Activated CD4-positive, alpha-beta T cell treated with anti-CD3 and anti-CD28 coated beads for 1 hour (primary cell): ENCODE results near the gene PACRG.

Experiments
- DNase-seq: peaks from one replicate; pipeline ENCODE4 v3.0.0-alpha.2; 2020

The PACRG gene

DNA sequence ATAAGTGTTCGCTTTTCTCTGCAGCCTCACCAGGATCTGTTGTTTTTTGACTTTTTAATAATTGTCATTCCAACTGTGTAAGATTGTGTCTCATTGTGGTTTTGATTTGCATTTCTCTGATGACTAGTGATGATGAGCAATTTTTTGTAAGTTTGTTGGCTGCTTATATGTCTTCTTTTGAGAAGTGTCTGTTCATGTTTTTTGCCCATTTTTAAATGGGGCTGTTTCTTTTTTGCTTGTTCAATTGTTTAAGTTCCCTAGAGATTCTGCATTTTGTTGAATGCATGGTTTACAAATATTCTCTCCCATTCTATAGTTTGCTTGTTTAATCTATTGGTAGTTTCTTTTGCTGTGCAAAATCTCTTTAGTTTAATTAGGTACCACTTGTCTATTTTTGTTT, 295.9 kb downstream of the PACRG start:
- DNase-seq, result no peak

DNA sequence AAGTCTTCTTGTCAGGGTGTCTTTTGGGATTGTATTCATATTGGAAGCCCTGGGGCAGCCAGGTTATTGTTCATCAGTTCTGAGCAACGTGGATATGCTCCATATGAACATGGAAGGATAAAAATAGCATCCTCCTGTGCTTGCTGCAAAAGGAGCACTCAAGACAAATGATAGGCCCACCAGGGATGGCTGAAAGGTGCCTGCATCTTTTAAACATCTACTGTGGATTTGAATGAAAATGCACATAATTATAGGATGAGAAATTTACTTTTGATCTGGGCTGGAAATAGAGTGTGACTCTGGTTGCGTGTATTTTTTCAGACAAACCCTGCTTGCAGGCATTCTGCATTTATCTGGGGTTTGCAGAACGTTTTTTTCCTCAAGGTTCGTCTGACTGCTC, 299.1 kb downstream of the PACRG start:
- DNase-seq, result no peak

DNA sequence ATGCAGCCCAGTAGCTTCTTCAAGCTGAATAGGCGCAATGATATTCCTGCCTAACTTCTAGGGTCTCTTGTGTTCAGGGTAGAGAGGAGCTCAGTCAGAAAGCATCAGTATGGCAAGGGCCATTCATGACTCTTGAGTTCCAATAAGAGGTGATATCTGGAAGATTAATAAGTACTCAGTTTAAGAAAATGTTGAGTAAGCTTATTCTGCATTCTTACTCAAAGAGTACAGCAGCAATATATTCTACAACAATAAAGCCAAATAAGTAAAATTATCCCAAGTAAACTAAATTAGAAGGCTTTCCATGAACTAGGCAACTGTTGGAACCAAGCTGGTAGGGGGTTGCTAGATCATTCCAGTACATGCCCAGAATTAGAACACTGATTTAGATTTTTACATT, 303.2 kb downstream of the PACRG start:
- DNase-seq, result no peak

DNA sequence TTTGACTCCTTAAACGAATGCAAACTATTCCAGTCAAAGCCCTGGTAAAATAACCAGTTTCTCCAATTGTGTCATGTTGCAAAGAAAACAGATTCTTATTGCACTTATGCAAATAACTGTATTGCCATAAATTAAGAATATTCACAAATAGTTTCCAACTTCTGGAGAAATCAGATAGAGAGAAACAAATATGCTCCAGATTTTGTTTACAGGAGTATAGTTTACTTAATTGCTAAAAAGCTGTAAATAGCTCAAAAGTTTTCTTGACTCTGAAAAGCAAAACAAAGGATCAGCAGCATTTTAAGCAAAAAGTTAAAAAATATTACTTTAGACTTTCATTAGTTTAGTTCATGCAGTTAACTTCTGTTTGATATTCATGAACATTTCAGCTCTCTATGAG, 304.2 kb downstream of the PACRG start:
- DNase-seq, result no peak

DNA sequence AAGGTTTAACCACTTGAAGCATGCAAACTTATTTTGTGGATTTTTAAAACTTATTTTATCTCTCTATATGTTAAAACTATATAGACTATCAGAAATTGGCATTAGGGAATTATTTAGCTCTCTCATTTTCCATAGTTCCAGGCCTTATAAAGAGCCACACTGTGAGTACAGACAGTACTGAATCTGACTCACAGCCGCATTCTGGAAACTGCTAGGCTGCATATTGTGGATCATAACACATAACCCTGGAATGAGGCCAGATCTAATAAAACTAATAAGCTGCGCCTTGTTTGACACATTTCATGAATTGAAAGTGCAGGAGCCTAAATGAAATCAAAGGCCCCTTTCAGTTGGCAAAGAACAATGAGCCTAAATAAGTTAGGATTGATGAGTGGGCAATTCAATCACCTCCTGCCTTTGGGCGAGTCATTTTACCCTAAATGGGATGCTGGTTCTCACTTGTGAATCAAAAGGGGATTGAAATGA, 308.4 kb downstream of the PACRG start:
- no peak for DNase-seq

DNA sequence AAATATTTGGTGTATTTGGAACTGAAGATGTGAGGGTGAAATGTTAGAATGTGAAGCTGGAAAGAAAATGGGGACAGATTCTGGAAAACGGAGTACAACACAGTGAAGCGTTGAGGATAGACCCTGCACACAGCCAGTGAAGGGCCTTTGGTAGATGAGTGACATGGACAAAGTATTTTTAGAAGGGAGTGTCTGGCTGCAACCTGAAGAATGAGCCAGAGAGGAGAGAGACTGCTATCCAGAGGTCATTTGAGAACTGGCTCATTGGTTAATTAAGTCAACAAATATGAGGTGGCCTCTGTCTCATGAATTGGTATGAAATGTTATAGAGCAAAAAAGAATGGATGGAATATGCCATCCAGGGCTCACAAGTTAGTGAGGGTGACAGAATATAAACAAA, 310.5 kb downstream of the PACRG start:
- DNase-seq, result no peak

DNA sequence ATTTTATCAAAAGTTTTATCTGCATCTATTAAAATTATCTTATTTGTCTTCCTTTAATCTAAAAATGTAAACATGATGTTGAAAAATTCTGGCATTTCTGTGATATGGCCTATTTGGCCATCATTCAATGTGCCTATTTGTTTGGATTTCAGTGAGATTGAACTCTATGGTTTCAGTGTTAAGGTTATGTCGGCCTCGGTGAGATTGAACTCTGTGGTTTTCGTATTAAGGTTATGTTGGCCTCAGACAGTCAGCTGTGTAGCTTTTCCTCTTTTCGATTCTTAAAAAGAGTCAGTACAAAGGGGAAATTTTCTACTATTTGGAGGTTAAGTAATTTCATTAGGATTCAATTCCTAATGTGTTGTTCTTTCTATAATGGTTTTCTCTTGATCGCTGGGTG, 320.6 kb downstream of the PACRG start:
- no peak for DNase-seq

DNA sequence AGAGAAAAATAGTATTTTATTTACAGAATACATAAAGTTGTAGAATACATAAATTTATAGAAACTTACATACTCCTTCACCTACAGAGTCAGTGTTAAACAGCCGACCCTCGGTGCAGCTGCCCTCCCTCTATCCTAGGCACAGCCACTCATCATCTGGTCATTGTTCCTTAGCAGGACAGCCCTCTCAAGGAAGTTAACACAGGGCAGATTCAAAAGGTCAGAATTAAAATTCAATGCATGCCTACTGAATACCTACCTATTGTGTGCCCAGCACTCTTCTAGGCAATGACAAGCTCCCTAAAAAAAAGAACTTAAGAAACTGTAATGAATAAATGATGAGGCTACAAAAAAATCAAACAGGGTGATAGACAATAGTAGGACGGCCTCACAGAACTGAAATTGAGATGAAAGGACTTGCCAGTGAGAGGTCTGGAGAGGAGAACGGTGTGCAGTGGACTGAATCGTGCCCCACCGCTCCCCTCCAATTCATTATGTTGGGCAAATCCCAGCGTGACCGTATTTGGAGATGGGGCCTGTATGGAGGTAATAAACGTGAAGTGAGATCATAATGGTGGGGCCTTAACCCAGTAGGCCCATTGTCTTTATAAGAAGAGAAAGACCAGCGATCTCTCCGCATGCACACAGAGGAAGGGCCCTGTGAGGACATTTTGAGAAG, 326.0 kb downstream of the PACRG start:
- no peak for DNase-seq

DNA sequence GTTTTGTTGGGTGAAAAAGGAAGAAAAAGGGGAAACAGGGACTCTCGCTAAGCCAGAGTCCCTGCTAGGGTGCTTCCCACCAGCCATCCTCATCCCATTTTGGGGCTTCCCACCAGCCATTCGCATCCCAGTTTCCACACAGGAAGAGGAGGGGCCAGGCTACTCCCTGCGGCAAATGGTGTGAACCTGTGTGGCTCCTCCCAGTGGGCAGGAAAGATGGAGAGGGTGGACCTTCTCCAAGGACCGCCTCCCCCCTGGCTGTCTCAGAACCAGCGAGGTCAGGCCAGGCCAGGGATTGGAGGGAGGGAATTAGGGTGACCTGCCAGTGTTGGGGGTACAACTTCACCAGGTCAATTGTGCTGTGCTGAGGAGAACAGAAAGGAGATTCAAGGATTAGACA, 326.9 kb downstream of the PACRG start:
- no peak for DNase-seq

DNA sequence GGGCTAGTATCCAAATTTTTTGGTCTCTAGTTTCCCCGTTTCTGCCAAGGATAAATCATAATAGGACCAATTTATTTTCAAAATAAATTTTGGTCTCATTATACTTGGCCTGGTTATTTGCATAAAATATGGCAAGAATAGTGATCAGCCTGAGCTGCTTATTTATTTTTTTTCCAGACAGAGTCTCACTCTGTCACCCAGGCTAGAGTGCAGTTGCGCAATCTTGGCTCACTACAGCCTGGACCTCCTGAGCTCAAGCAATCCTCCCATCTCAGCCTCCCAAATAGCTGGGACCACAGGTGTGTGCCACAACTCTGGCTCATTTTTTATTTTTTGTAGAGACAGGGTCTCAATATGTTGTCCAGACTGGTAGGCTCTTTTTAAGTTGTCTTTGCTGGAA, 329.5 kb downstream of the PACRG start:
- DNase-seq, result no peak

DNA sequence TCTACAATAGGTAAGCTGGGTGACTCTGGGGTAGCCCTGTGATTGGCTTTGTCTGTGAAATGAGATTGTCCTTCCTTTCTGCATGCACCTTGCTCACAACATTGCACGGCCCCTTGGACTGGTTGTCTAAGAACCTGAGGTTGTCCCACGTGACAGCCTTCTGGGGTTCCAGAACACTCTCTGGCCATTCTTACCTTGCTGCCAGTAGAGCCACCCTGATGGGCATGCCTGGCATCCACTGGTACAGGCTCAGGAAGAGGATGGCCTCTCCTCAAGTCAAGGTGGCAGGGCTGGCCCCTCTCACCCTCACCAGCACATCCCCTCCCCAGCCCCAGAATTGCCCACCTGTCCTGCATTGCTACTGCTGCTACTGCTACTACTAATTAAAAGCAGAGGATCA, 335.0 kb downstream of the PACRG start:
- no peak for DNase-seq

DNA sequence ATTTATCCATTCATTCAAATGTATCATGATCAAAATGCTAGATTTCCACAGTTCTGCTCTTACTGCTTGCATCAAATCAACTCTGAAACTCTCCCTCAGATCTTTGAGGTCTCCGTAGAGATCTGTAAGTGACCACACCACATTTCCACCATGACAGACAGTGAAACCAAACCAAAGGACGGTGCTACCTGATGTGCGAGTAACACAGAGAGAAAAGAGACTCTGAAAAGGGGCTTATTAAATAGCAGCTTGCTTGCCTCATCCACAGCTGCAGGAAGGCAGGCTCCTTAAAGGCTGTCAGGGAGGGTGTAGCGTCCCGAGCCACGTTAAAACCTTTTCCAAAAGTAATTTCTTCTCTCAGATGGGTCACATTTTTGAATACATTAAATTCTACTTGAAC, 335.8 kb downstream of the PACRG start:
- no peak for DNase-seq

DNA sequence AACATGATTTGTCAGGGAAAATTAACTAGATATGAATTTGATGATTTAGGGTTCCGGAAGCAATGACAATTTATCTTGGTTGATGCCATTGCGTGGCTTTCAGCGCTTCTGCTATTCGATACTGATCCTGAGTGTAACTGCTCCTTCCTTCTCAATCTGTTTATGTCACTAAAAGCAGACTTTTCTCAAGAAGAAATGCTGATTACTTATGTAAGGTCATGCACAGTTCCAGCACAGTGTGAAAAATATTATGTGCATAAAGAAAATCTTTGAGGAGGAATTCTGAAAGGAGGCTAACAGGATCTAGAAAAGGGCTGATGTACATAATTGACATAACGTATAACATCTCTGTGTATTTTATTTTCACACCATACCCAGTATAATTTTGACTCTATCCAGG, 336.6 kb downstream of the PACRG start:
- DNase-seq, result no peak

DNA sequence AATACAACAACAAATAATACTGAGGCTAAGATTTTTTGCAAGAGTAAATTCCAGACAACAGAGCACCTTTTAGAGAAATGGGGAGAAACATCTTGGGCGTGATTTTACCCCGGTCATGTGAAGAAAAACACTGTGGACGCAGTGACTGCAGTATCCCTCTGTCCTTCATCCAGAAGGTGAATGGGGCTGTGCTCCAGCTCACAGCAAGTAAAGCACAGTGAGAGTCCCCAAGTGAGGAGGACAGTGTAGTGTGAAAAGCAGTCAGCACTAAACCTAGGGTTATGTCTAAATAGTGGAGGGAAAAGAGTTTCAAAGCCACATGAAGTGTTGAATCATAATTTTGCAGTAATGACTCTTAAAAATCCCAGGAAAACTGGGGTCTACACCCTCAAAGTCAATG, 338.4 kb downstream of the PACRG start:
- DNase-seq, result no peak

DNA sequence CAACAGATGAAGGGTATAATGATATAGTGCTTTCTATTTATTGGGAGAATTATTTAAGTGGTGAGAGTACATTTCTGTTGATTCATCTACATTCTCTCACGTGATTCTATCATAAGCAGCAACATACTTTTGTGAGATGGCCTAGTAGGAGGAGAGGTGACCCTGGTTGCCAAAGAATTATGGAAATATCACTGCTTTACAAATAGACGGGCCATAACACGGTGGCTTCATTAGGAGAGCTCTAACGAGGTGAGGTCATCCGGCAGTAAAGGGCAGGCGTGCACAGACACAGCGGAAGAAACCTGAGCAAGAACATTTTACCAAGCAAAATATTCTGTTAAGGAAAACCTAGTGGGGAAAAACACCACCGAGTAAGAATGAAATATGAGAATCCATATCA, 349.4 kb downstream of the PACRG start:
- DNase-seq, result no peak

DNA sequence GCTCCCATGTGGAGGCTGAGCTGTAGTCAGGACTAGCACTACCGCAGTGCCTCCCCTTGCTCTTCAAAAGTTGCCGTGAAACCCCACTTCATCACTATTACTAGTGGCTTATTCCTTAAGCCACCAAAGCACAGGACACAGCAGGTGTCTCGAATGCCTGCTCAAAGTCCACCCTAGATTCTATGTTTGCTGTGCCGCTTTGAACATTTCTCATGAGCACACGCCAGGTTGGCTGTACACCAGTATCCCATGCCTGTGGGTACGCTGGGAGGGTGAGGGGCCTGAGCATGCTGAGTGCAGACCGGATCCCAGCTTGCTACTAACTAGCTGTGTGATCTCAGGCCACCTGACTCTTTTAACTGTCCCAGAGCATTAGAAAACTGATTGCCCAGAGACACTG, 350.9 kb downstream of the PACRG start:
- no peak for DNase-seq

DNA sequence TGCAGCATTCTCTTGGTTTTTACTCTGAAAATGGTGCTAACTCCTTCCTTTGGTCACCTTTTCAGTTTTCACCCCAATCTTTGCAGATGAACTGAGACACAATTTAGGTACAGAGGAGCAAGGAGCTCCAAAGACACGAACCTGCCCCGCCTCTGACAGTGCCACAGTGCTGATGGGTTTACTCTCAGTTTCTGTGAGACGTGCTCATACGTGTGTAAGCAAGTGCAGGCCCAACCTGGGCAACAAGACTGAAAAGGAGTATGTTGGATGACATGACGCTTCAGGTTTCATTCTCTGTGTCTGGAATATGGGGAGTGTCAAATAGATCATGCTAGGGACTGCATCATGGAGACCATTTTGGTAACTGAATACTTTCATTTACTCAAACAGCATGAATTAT, 352.5 kb downstream of the PACRG start:
- DNase-seq, result no peak

DNA sequence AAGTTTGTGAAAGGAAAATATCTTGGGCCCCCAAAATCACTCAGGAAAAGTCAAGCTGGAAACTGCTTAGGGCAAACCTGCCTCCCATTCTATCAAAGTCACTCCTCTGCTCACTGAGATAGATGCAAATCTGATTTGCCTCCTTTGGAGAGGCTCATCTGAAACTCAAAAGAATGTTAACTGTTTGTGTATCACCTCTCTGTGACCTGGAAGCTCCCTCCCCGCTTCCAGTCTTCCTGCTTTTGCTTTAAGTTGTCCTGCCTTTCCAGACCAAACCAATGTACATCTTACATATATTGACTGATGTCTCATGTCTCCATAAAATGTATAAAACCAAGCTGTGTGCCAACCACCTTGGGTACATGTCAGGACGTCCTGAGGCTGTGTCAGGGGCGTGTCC, 355.4 kb downstream of the PACRG start:
- no peak for DNase-seq

DNA sequence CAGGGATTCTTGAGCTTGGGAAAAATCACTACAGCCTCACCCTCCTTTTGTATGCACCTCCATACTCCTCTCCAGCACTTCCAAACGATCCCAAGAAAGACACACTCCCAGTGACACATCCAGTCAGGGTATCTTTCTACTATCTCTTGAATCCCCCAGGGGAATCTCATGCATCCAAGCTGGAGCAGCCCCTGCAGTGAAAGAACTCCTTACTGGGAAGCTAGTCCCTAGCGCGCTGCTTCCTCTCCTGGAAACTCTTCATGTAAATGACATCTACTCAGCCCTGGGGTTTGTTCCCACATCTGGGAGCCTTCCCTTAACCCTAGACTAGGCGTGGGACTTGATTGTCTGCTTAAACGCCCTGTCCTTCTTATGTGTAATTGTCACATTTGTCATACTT, 357.7 kb downstream of the PACRG start:
- no peak for DNase-seq

DNA sequence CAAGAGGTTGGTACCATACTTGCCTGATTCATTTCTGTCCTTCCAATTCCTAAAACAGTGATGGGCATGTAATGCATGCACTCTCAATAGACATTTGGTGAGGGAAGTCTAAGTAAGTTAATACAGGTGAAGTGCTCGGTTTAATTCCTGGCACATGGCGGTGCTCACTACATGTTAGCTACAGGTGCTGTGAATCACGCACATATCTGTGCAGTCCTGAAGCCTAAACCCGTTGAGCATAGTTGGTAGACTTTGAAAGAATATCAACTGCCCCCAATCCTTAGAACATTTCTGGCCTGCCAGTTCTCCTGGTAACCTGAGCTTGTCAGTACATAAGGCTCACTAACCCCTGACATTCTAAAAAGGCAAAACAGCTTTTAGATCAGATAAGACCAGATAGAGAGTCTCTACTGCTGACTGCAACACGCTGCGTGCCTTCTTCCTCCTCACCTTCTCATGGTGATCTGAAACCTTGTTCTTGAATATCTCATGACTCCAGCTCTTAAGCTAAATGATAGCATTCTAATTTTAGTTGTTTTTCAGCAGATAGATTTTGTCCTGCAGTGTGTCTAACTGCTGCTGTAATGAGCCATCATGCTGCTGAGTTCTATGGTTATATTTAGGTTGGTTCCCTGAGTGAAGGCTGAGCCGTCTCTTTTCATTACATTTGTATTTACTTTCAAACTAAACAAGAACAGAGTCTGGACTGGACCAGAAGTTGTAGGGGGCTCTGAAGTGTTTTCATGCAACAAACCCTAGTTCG, 358.3 kb downstream of the PACRG start:
- DNase-seq, result no peak

DNA sequence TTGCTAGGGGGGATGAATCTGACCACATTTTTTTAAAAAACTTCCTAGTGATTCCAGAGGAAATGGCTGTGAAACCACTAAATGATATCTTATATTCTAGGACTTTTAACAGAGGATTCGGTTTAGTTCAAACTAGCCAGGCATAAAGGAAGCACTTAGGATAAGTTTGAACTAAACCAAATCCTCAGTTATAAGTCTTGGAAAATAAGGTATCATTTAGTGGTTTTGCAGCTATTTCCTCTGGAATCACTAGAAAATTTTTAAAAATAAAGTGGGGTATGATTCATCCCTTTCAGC, 358.8 kb downstream of the PACRG start:
- DNase-seq, result no peak

DNA sequence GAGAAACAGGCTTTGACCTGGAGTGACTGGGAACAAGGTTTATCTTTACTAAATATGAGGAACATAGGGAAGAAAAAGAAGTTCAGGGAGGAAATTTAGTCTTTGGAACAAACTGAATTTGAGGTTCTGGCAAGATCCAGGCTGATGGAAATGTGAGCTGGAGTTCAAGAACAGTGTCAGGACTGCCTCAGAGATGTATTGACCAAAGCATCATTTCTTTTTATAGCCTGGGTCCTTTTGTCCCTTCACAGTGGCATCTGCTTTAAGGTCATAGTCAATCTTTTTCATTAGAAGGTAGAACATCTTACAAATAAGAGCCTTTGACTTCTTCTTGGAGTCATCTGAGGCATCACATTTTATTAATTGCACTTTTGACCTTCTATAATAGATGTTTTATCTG, 360.2 kb downstream of the PACRG start:
- DNase-seq, result no peak

DNA sequence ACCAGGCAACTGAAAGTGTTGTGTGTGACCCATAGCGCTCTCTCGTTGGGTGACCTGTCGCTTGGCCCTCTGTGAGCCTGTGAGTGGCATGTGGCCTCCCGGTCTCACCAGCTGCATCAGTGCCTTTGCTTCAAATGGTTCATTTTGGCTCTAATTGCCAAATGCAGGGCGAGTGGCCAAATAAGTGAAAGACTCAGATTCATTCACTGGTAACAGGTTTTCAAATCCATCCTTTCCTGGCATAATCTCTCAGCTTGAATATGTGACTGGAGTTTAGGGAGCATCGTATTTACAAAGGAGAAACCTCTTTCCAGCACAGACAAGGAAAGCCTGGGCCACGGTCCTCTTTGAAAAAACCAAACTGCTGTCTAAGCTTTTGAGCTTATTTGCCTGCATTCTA, 365.1 kb downstream of the PACRG start:
- no peak for DNase-seq

DNA sequence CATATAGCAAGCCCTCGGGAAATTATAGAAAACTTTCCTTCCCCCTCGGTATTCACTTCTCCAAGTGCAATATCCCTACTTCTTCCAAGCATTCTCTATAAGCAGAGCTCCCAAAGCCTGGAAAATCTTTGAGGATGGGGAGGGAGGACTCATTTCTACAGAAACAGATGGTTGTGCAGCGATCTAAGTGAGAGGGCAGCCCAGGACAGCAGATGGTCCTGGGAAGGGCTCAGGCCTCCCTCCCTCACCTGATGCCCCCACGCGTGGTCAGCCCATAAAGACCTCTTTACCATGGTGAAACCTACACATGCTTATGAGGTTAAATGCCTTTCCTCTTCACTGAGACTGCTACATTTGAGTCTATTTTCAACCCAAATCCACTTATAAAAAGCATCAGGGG, 367.1 kb downstream of the PACRG start:
- no peak for DNase-seq

DNA sequence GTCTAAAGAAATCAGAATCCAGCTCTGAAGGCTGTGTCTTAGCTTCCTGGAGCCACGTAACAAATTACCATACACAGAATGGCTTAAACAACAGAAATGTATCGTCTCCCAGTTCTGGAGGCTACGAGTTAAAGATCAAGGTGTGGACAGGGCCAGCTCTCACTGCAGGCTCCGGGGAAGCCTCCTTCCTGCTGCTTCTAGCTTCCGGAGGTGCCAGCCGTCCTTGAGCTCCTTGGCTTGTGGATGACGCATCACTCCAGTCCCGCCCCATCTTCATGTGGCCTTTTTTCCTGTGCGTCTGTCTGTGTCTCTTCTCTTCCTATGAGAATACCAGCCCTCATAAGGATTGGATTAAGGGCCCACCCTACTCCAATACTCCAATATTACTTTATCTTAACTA, 367.6 kb downstream of the PACRG start:
- no peak for DNase-seq
